Neuronal stem cell (in vitro differentiated cells): ENCODE data around the gene C1orf185.
"Not testable (repeated sequence)": the region's sequence is repeated elsewhere in the genome, so short reads cannot be mapped to it uniquely, and the experiment has no call there.

Experiments
- DNase-seq: peaks from one replicate; pipeline ENCODE4 v3.0.0-alpha.2; 2013; ENCODE audit warnings: low spot score
- H2AFZ ChIP-seq: one replicate; pipeline ENCODE4 v1.6.1; 2013; ENCODE audit warnings: mild to moderate bottlenecking, low read length, inconsistent platforms
- H2AK5ac ChIP-seq: 2 replicates; pipeline ENCODE4 v1.6.1; 2013; ENCODE audit warnings: low read depth, mild to moderate bottlenecking, inconsistent platforms, low read length, moderate library complexity, mixed read lengths
- H2BK120ac ChIP-seq: 2 replicates; pipeline ENCODE4 v1.6.1; 2013; ENCODE audit warnings: low read depth, mild to moderate bottlenecking, inconsistent platforms, low read length, moderate library complexity, mixed read lengths
- H2BK12ac ChIP-seq: one replicate; pipeline ENCODE4 v1.6.1; 2013; ENCODE audit warnings: low read length, inconsistent platforms
- H2BK15ac ChIP-seq: 2 replicates; pipeline ENCODE4 v1.6.1; 2013; ENCODE audit warnings: mild to moderate bottlenecking, low read length, inconsistent platforms, mixed read lengths
- H2BK5ac ChIP-seq: one replicate; pipeline ENCODE4 v1.6.1; 2013; ENCODE audit warnings: inconsistent platforms, mild to moderate bottlenecking, low read length, moderate library complexity
- H3K14ac ChIP-seq: one replicate; pipeline ENCODE4 v1.6.1; 2013; ENCODE audit warnings: low read length, inconsistent platforms
- H3K18ac ChIP-seq: 2 replicates; pipeline ENCODE4 v1.6.1; 2013; ENCODE audit warnings: low read length, inconsistent platforms
- H3K23ac ChIP-seq: 2 replicates; pipeline ENCODE4 v1.6.1; 2013; ENCODE audit warnings: low read depth, mild to moderate bottlenecking, mixed read lengths, low read length, inconsistent platforms; ENCODE audit not compliant: poor library complexity
- H3K27ac ChIP-seq: replicated peaks from 3 replicates; pipeline ENCODE4 v1.5.1; 2013; ENCODE audit warnings: low read length, inconsistent platforms
- H3K27me3 ChIP-seq, 3 experiments: 2 replicates each; pipeline ENCODE4 v1.6.1; 2013; ENCODE audit warnings: low read length in 3 of 3, mild to moderate bottlenecking in 2 of 3, inconsistent platforms in 1 of 3, low read depth in 1 of 3, mixed read lengths in 1 of 3, moderate library complexity in 1 of 3; ENCODE audit not compliant: control insufficient read depth in 3 of 3, insufficient read depth in 3 of 3
- H3K36me3 ChIP-seq, 2 donors: replicated peaks in 1 of 2; 2 replicates each; pipeline ENCODE4 v1.6.1; 2013; ENCODE audit warnings: low read length in 2 of 2; ENCODE audit not compliant: control insufficient read depth in 2 of 2, insufficient read depth in 2 of 2
- H3K4ac ChIP-seq: 2 replicates; pipeline ENCODE4 v1.6.1; 2013; ENCODE audit warnings: inconsistent platforms, mild to moderate bottlenecking, low read length, moderate library complexity
- H3K4me1 ChIP-seq, 2 donors: 1 replicate in 1 of 2; 2 replicates in 1 of 2; pipeline ENCODE4 v1.6.1; 2013; ENCODE audit warnings: low read length in 2 of 2, low read depth in 1 of 2; ENCODE audit not compliant: control insufficient read depth in 2 of 2, insufficient read depth in 1 of 2
- H3K4me2 ChIP-seq: one replicate; pipeline ENCODE4 v1.6.1; 2013; ENCODE audit warnings: mild to moderate bottlenecking, low read length, inconsistent platforms; ENCODE audit not compliant: insufficient read depth, poor library complexity, severe bottlenecking
- H3K4me3 ChIP-seq, 2 donors: 2 replicates each; pipeline ENCODE4 v1.5.1; 2013; ENCODE audit warnings: low read length in 2 of 2, mild to moderate bottlenecking in 2 of 2, inconsistent platforms in 1 of 2, moderate library complexity in 1 of 2
- H3K79me1 ChIP-seq: one replicate; pipeline ENCODE4 v1.6.1; 2013; ENCODE audit warnings: low read depth, mild to moderate bottlenecking, inconsistent platforms, low read length, moderate library complexity
- H3K9ac ChIP-seq: one replicate; pipeline ENCODE4 v1.6.1; 2013; ENCODE audit warnings: mild to moderate bottlenecking, low read depth, low read length, inconsistent platforms; ENCODE audit not compliant: poor library complexity
- H3K9me3 ChIP-seq, 2 donors: replicated peaks in 1 of 2; 2 replicates each; pipeline versions ENCODE3 to v1.6.1; 2013; ENCODE audit warnings: low read length in 2 of 2, mild to moderate bottlenecking in 2 of 2, inconsistent platforms in 1 of 2, low read depth in 1 of 2, mixed read lengths in 1 of 2, moderate library complexity in 1 of 2; ENCODE audit not compliant: control insufficient read depth in 2 of 2, insufficient read depth in 1 of 2
- H4K8ac ChIP-seq: one replicate; pipeline ENCODE4 v1.6.1; 2013; ENCODE audit warnings: low read depth, mild to moderate bottlenecking, inconsistent platforms, low read length, moderate library complexity
- H4K91ac ChIP-seq: one replicate; pipeline ENCODE4 v1.6.1; 2013; ENCODE audit warnings: low read length, low read depth, mild to moderate bottlenecking, inconsistent platforms; ENCODE audit not compliant: poor library complexity
- WGBS, 2 donors: extraction: QIAGEN DNeasy Blood & Tissue Kit; methylation state at CpG; one replicate each; pipeline ENCODE4 v1.1.7; 2013; ENCODE audit warnings: missing lambda C conversion rate in 2 of 2, mixed read lengths in 1 of 2; ENCODE audit not compliant: insufficient read length in 2 of 2, insufficient replicate concordance in 1 of 2; ENCODE audit errors: extremely low coverage in 2 of 2; 5-methylcytosine and 5-hydroxymethylcytosine counted together

C1orf185 gene

GRCh38 chr1:51177988-51178387 lies 76.0 kb downstream of the C1orf185 start:
- no CpG with 5 or more reads among the region's 6 CpGs for WGBS, 2 donors
- H3K14ac ChIP-seq, H3K79me1 ChIP-seq, H2AK5ac ChIP-seq, H2BK12ac ChIP-seq, H2BK5ac ChIP-seq, H3K9ac ChIP-seq, H3K27ac ChIP-seq, H3K18ac ChIP-seq, DNase-seq, H3K23ac ChIP-seq, H3K4me1 ChIP-seq, H3K4me2 ChIP-seq, H3K36me3 ChIP-seq, H3K9me3 ChIP-seq, H4K8ac ChIP-seq, H2BK120ac ChIP-seq, H2AFZ ChIP-seq, H2BK15ac ChIP-seq, H4K91ac ChIP-seq, H3K4me3 ChIP-seq, H3K4ac ChIP-seq: not testable (repeated sequence)
- peaks cover 0 to 12% (median 0%) of the 10 kb centered on the region in 3 experiments for H3K27me3 ChIP-seq

DNA sequence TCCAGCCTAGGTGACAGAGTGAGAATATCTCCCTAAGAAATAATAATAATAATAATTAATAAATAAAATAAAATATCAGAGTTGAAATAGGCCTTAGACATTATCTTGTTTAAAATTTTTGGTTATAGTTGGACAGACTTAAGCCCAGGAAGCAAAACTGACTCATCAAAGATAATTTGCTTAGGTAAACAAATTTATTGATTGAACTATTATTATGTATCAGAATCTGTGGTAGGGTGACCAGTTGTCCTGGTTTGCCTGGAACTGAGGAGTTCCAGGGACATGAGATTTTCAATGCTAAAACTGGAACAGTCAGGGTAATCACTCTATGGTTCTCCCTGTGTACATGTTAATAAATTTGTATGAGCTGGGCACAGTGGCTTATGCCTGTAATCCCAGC lies 86.2 kb downstream of the C1orf185 start:
- no peak overlapping the region for H3K4me3 ChIP-seq
- H2BK12ac ChIP-seq = no peak overlapping the region

GRCh38 chr1:51189421-51190073 lies 87.5 kb downstream of the C1orf185 start:
- Histone ChIP-seq H2BK120ac (no peak overlapping the region), H3K27ac (no peak overlapping the region), H4K91ac (no peak overlapping the region), H3K4me1 (no peaks in the 10 kb centered on the region), H2AK5ac (no peak overlapping the region), H3K36me3 (no peaks in the 10 kb centered on the region), H2AFZ (no peak overlapping the region), H2BK12ac (no peak overlapping the region), H4K8ac (no peak overlapping the region), H3K79me1 (no peaks in the 10 kb centered on the region), H3K14ac (no peak overlapping the region), H3K18ac (no peak overlapping the region), H3K23ac (no peak overlapping the region), H2BK15ac (no peak overlapping the region), H3K9me3 (no peaks in the 10 kb centered on the region), H3K27me3 (no peaks in the 10 kb centered on the region), H2BK5ac (no peak overlapping the region), H3K4me2 (no peak overlapping the region), H3K4me3 (no peak overlapping the region), H3K4ac (no peak overlapping the region), H3K9ac (no peak overlapping the region)
- DNase-seq = peak; percentile 41
- WGBS, 2 donors = no CpG with 5 or more reads among the region's 2 CpGs

More for the DNA sequence above, 86.2 kb downstream of the C1orf185 start:
- no peak overlapping the region for H3K4me2 ChIP-seq
- H3K79me1 ChIP-seq = no peaks in the 10 kb centered on the region
- H3K18ac ChIP-seq = no peak overlapping the region
- H2BK5ac ChIP-seq = no peak overlapping the region
- no peak overlapping the region for H2BK120ac ChIP-seq
- H3K27ac ChIP-seq = no peak overlapping the region
- H3K23ac ChIP-seq = no peak overlapping the region
- H3K9me3 ChIP-seq = no peaks in the 10 kb centered on the region
- no peaks in the 10 kb centered on the region for H3K27me3 ChIP-seq
- no peaks in the 10 kb centered on the region for H3K36me3 ChIP-seq
- H2AFZ ChIP-seq = no peak overlapping the region
- no peak overlapping the region for H3K14ac ChIP-seq
- no peak overlapping the region for H3K4ac ChIP-seq
- no peak for DNase-seq
- no peak overlapping the region for H3K9ac ChIP-seq
- H4K8ac ChIP-seq = no peak overlapping the region
- H2BK15ac ChIP-seq = no peak overlapping the region
- no peaks in the 10 kb centered on the region for H3K4me1 ChIP-seq
- no peak overlapping the region for H4K91ac ChIP-seq
- no peak overlapping the region for H2AK5ac ChIP-seq

GRCh38 chr1:51190961-51191360 lies 88.9 kb downstream of the C1orf185 start:
- no peak overlapping the region for H2BK120ac ChIP-seq
- no peak overlapping the region for H3K4me3 ChIP-seq
- no peaks in the 10 kb centered on the region for H3K9me3 ChIP-seq
- no peak overlapping the region for H3K27ac ChIP-seq
- H3K23ac ChIP-seq = no peak overlapping the region
- H4K91ac ChIP-seq = no peak overlapping the region
- H3K4me1 ChIP-seq = no peaks in the 10 kb centered on the region
- no peaks in the 10 kb centered on the region for H3K79me1 ChIP-seq
- H2AFZ ChIP-seq = no peak overlapping the region
- no peak overlapping the region for H3K18ac ChIP-seq
- no peak overlapping the region for H2AK5ac ChIP-seq
- H3K4me2 ChIP-seq = no peak overlapping the region
- H3K4ac ChIP-seq = no peak overlapping the region
- no peak overlapping the region for H2BK12ac ChIP-seq
- no peak for DNase-seq
- no peak overlapping the region for H3K14ac ChIP-seq
- H2BK15ac ChIP-seq = no peak overlapping the region
- no peaks in the 10 kb centered on the region for H3K27me3 ChIP-seq
- no CpG with 5 or more reads among the region's 1 CpG for WGBS, 2 donors
- no peak overlapping the region for H4K8ac ChIP-seq
- H2BK5ac ChIP-seq = no peak overlapping the region
- no peaks in the 10 kb centered on the region for H3K36me3 ChIP-seq
- H3K9ac ChIP-seq = no peak overlapping the region
